Activated CD4-positive, alpha-beta T cell treated with anti-CD3 and anti-CD28 coated beads for 24 hours (primary cell): Measurements from ENCODE around the gene ASXL1.

ENCODE experiments used
- DNase-seq, 2 donors: peaks; one replicate each; pipeline ENCODE4 v3.0.0-alpha.2; 2020; ENCODE audit warnings: low read depth in 2 of 2

The ASXL1 gene

DNA sequence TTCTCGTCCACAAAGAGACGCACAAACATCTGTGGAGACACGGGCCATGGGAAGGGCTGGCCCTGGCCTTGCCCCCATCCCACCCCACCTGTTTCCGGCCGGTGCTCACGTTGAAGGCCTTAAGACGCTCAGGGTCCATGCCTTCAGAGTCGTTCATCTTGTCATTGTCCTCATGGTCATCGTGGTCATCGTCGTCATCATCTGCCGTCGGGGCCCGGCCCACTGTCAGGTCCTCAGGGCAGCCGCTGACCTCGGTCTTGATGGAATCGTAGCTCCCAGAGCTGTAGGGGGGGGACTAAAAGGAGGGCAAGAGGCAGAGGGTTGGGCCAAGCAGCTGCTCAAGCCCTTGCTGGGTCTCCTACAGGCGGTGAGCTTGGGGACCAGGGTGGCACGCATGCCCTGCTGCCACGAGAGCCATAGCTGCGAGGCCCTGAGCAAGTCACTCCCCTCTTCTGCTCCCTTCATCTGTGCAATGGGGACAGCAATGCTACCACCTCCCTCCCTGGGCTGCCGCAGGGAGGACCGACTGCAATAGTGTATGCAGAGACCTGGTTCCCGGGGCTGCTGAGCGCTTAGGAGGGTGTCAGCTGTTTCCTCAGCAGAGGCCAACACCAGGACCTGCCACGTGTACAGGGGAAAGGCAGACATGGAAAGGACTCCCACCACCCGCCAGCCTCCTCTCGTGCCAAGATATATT lies 95.5 kb downstream of the ASXL1 start:
- no peak for DNase-seq

DNA sequence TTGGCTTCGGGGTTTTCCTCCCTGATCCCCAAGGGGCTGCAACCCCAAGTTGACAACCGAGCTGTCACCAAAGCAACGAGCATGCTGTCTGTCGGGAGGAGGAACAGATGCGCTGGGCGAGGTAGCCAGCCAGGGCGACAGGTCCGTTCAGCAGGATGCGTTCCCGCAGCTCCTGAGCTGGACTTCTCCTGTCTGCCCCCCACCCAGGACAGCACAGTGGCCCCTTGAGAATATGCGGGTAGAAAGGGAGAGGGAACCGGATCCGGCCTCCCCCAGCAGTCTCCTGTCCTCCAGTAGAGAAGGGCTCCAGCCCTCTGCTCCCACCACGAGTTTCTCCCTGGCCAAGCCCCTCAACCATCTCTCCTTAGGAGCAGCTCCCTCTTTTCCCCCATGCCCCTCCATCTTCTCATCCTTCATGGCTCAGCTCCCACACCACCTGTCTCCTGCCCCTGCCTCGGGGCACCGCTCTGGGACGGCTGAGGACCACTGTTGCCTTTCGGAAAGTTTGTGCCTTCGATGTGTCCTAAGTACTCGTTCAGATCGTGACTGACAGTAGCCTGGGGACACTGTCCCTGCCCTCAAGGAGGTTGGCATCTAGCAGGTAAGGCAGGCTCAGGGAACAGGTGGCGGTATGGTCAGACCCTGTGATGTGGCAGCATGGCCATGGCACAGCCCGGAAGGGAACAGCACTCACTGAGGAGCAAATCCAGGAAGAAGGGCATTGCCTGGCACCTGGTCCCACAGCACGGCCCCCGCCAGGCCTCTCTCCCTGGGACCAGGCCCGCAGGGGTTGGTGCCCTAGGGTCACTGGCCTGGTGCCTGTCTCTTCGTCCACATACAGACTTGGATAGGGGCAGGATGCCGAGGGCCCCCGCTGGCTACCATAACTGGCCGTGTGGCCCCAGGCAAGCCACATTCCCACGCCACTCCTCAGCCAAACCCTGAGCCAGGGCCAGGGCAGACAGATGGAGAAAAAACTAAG lies 96.3 kb downstream of the ASXL1 start:
- DNase-seq, result no peak

DNA sequence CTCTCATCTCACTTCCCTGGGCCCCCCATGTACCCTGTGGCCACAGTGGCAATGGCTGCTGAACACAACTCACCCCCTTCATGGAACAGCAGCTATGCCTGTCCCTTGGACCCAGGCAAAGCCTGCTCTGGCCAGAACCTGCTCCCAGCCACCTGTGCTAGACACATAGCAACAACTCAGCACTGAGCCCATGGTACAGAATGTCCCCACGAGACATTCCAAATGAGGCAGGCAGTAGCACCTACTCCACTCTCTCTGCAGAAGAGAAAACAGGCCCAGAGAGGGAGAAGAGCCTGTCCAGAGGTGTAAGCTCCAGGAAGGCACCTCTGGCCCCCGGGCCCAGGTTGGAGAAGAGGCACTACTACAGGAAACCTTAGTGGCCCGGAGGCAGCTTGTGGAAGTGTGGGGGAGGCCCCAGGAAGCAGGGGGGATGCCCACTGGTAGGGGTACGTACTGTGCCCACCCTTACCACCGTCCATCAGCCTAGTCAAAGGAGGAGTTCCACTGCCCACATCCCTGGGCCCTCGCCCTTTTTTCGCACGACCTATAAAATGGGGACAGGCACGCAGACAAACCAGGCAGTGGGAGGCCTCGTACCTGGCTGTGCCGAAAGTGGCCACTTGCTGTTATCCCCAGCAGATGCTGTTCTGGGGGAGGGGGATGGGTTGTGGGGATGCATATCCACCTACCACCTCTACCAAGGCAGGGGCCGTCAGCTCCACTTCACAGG lies 97.2 kb downstream of the ASXL1 start:
- DNase-seq, result no peak

DNA sequence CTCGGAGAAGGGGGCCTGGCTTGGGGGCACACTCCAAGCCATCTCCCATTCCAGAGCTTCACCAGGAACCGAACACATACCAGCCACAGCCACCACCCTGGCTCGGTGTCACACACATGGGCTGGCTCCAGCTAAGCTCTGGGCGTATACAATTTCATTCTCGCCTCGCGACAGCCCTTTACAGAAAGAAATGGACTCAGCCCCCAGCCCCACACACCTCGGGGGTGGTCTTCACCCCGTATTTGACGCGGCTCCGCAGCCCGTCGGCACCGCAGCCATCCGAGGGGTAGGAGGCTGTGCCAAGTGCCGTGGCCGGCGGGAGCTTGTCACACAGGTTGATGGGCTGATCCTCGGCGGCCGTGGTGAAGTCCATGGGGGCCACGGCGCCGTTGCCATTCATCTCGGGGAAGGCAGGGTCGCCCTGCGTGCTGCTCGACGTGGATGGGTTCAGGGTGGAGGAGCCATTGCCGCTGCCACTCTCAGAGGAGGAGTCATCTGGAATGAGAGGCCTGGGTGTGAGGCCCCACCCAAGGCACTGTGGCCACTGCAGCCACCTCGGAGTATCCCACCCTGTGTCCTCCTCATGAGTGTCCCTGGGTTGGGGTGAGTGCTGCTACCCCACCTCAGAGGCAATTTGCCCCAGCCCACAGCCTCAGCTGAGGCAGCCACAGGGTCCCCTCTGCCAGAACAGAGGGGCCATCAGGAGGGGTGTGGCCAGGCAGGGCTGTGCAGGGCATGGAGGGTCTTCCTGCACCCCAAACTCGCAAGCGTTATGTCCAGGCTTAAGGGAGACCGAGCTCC lies 98.0 kb downstream of the ASXL1 start:
- no peak for DNase-seq

DNA sequence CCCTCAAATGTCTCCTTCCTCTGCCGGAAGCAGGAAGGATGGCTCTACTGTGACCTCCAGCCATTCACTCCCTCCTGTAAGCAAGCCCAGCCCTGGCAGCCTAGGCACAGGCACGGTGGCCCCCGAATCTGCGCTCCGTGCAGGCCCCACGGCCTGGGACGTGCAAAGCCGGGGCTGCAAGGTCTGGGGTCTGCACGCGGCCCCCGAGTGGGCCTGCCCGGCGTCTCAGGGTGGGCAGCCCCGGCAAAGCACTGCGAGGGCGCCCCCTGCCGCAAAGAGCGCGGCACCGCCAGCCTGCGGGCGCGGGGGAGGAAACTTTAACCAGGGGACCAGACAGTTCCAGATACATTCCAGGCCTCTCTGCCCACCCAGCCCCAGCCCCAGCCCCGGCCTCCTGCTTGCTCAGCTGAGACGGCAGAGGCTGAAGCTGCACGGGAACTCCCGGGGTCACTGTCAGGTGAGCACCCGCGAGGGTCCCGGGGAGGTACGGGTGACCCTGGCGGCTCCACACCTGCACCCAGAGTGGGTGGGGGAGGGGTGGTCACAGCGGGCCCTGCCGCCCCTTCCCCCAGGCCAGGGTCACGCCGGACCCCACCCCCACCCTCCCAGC lies 98.8 kb downstream of the ASXL1 start:
- no peak for DNase-seq

DNA sequence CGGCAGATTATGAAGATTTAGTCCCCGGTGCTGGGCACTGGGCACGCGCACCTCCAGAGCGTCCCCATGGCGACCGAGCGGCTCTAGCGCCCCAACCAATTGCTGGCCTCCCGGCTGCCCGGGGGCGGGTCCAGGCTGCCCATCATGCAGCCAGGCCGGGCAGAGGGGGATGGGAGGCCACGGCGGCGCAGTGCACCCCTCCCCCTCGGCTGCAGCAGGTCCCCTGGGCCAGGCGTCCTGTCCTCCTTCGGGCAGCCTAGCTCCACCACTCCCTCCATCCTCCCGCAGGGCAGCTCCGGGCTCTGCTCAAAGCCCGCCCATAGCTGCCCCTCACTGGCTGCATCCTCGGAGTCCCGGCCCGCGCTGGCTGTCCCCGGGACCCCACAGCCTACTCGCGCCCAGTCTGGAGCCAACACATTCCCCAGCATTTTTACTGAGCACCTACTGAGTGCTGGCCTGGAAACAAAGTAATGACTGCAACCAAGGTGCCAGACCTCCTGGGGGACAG lies 99.4 kb downstream of the ASXL1 start:
- DNase-seq, result no peak

DNA sequence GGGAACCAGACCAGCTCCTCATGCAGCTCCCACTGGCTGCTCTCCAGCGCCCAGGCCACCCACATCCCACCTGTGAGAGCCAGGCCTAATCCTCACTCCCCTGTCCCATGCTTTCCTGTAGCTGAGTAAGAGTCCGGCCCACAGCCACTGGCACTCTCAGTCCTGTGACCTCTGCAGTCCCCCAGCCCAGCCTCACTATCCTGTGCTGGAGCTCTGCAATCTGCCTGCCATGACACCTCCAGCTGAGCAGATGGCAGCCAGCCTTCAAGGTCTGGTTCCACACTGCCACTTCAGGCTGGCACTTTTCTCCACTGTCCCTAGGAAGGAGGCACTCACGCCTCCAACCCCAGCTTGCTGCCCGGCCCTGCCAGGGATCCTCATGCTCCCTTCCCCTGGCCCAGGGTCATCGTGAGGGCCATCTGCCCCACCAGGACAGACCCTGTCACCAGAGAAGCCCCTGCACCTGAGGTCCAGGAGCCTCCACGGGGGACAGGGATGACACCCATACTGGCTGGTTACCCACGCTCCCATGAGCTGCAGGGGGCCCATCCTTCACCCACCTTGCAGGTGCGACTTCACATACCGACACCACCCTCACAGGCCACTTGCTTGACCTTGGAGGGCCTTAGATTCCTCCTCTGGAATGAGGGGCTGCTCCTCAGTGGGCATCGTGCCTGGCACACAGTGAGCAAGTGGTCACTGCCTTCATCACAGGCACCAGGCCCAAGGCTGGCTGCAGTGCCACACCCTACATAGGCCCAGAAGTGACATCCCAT lies 100.1 kb downstream of the ASXL1 start:
- no peak for DNase-seq

DNA sequence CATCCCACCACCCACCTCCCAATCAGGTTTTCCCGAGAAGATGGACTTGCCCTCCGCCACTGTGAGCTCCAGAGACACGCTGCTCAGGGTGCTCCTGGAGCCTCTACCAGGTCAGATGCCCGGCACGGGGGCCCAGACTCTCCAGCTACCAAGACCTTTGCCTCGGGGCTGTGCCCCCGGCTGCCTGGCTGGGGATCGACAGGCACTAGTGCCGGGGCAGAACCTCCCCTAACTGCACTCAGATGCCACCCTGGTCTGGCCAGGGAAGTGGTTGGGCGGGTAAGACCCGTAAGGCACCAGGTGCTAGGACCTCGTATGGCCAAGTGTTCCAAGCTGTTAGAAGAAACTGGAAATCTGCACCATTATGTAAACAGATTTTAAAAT lies 100.7 kb downstream of the ASXL1 start:
- no peak for DNase-seq

DNA sequence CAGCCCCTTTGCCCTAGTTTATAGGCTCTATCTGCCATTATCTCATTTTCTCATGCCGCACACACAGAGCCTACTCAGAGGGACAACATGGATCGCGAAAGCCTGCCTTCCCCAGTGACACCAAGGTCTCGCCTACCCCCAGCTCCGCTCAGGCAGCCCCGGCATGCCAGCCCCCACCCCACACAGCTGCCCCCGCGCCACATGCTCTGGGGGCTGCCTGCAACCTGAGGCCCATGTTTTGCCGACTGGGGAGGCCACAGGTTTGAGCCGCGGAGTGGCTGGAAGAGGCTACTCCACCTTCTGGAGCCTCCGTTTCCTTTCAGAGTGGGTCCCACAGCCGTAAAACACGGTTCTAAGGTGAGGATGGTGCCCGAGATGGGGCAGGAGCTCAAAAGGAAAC lies 102.1 kb downstream of the ASXL1 start:
- DNase-seq, result no peak

DNA sequence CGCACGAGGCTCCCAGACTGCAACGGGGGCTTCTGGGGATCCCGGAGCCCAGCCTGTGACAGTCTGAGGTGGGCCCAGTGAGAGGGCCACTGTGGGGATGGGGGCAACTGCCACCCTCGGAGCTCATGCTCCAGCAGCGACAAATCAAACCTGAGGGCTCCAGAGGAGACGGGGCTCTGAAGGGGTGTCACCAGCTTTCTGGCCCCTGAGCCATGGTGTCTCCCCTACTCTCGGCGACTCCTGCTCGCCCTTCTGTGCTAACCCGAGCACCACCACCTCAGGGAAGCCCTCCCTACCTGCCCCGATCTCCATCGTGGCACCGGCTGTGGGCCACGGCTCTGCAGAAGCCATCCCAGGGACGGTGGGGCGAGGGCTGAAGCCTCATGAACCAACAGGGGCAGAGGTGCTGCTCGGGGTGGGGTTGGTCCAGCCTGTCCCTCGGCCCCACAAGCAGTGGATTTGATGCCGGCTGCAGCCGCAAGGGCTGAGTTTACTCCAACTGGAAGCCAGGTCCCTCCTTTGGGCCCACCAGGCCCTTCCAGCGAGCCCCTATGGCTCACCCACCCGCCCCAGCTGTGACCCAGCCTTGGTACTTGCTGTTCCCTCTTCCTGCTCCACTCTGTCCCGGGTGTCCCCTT lies 102.7 kb downstream of the ASXL1 start:
- DNase-seq, result no peak

DNA sequence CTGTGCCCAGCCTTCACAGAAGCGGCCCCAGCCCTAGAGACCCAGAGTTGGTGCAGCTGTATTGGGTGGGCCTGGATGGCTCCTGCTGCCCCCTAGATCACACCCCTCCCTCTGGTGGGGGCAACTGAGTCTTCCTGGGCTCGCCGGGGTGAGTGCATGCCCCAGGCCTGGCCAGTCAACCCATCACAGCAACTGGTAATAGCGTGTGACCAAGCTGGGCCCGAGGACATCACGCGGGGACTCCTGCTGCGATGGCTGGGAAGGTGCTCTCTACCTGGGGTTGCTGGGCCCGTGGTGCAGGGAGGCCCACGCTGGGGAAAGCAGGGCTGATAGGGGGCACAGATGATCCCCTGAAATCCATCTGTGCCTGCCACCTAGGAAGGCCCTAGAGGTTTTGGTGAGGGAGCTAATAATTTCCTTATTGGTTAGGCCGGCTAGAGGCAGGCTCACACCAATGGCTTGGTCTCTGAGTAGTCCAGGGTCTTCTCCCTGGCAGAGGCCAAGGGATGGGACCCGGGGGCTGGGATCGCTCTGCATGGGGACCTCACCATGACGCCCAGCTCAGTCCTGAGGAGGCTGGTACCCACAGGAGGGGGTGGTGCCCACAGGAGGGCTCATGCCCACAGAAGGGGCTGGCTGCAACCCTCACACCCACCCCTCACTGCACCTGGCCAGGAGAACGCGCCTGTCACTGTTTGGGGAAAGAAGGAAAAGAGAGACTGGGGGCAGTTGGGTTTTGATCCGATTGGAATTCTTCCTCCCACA lies 103.9 kb downstream of the ASXL1 start:
- DNase-seq, result no peak

DNA sequence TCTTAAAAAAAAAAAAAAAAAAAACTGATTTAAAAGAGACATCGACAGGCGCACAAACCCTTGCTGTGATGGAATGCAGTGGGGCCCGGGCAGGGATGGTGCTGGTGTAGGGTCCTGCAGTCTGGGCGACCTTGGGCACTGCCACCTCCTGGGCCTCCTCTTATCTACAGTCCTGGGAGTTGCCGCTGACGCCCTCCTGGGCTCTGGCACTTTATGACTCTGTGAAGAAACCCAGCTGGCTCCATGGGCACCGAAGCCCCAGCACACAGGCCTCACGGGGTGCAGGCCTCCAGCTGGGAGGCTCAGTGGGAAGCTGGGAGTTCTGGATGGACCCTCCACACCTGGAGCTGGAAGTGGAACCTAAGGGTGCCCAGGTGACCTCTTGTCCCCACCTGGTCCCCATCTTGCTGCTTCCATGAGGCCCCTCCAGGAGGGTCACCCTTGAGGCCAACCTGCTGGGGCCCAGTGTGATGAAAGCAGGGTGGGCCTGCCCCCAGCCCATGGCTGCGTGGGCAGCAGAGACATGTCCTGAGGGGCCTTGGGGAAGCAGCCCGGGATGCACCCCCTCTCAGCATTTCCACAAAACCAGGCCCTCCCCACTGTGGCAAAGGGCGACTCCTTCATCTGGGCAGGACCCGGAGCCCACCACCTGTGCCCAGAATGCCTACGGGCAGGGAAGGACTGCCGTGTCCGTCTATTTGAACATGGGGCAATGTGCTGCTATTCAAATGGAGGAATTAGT lies 104.9 kb downstream of the ASXL1 start:
- no peak for DNase-seq

DNA sequence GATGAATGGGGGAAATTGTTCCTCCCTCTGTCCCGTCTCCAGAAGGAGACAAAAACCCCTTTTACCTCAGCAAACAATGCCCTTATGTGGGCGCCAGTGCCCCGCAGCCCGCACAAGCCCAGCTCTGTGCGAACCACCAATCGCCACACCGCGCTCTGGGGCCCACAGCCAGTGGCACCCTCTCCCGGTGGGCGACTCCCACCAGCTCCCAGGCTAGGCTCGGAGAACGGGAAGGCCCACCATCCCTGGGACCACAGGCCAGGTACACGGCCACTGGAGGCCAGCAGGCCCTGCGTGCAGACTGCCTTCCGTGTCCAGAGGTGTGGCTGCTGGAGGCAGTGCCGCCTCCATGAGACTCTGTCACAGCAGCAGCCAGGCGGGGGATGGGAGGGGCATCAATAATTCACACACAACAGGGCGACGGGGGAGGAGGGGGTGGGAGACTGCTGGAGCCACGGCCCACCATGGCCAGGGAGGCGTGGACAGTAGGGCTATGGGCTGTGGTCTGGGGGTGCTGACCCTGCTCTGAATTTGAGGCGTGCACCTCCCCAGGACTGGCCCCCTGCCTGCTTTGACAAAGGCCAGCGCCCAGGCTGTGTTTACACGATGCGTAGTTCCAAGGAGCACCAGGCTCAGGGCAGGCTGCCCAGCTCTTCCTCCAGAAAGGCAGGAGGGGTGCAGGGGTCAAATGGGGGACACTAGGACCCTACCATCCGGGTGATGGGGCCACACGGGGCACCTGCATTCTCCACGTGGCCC lies 105.7 kb downstream of the ASXL1 start:
- DNase-seq, result no peak

DNA sequence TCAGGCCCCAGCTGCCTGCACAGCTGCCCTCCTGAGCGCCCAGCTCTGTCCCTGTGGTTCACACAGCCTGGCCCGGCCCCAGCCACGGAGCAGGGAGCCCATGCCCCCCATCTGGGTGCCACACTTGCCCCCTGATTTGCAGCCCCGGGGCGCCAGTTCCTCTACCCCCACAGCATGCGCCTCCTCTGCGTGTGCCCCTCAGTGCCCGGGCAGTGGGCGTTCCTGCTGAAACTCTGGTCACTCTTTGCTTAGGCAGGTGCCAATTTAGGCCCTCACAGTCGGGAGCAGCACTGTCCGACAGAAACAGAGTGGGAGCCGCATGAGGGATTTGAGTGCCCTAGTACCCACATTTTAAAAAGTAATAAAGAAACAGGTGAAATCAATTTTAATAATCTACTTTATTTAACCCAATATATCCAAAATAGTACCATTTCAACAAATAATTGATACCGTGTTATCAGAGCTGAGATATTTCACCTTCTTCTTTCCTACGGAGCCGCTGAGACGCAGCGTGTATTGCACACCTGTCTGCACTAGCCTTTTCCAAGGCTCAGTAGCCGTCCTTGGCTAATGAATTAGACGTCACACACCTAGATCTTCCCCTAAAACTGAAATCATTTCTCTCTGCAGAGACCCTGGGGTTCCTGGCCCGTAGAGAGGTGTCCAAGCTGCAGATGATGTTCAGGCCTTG lies 106.4 kb downstream of the ASXL1 start:
- no peak for DNase-seq

DNA sequence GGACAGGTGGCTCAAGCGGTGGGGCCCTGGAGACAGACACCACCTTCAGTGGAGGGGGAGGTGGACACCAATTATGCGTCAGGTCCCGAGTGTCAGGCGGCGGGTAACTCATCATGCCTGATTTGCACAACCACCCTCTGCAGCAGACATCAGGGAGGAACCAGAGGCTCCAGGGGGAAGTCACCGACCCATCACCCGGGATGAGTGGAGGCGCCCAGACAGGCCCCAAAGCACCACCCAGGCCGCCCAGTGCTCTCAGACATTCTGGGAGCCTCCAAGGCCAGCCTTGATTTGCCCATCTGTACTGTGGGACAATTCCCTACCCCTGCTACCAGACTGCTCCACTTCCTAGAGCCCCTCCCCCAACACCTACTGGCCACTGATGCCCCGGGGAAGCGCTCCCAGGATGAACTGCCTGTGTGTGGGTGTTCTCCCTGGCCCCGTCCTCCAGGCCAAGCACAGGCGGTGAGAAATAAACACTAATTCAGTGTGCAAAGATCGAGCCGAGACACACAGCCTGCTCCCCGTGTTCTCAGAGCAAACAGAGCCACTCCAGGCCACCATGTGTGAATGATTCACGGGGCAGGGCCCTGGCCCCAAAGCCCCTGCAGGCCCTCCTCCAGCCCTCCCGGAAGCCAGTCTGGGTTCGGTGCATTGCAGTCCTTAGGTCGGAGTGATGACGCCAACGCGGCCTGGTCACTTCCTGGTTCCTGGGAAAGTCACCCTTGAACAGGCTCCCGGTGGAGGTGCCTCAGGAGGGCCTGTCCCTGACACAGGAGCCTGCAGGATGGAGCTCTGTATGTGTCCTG lies 107.2 kb downstream of the ASXL1 start:
- DNase-seq, result no peak
